Astrocyte (in vitro differentiated cells and primary cell): ENCODE measurements around the gene TTC12. TPM values are rescaled to one million over a fixed set of nuclear protein-coding genes. Genes with fewer than 3 reads are reported as not detected.

Source experiments
- DNase-seq: peaks from one replicate; pipeline ENCODE4 v3.0.0-alpha.2; 2010; ENCODE audit warnings: low read depth
- FAIRE-seq: peaks from 2 replicates; lab custom pipeline; 2011; peaks lifted over from hg19 to GRCh38; lab: Jason Lieb, UNC
- H2AFZ ChIP-seq: 2 replicates; pipeline ENCODE4 v1.6.0; 2012; ENCODE audit warnings: low read depth, low read length, inconsistent platforms
- H3K27ac ChIP-seq: 2 replicates; pipeline ENCODE4 v1.5.1; 2011; ENCODE audit warnings: low read depth, low read length, inconsistent platforms
- H3K27me3 ChIP-seq: 2 replicates; pipeline ENCODE4 v1.6.0; 2011; ENCODE audit warnings: low read length, inconsistent platforms; ENCODE audit not compliant: insufficient read depth
- H3K36me3 ChIP-seq: 2 replicates; pipeline ENCODE4 v1.5.1; 2011; ENCODE audit warnings: low read length, inconsistent platforms; ENCODE audit not compliant: insufficient read depth
- H3K4me1 ChIP-seq: 2 replicates; pipeline ENCODE4 v1.5.1; 2011; ENCODE audit warnings: low read length, inconsistent platforms; ENCODE audit not compliant: insufficient read depth
- H3K4me2 ChIP-seq: 2 replicates; pipeline ENCODE4 v1.6.0; 2012; ENCODE audit warnings: low read length, inconsistent platforms
- H3K4me3 ChIP-seq: 2 replicates; pipeline ENCODE4 v1.5.1; 2011; ENCODE audit warnings: low read depth, mild to moderate bottlenecking, low read length, inconsistent platforms; ENCODE audit not compliant: insufficient read depth
- H3K79me2 ChIP-seq: 2 replicates; pipeline ENCODE4 v1.6.0; 2012; ENCODE audit warnings: mild to moderate bottlenecking, low read length, inconsistent platforms; ENCODE audit not compliant: insufficient read depth
- H3K9ac ChIP-seq: 2 replicates; pipeline ENCODE4 v1.6.0; 2012; ENCODE audit warnings: mild to moderate bottlenecking, low read length, inconsistent platforms
- H3K9me3 ChIP-seq: 2 replicates; pipeline ENCODE4 v1.5.1; 2012; ENCODE audit warnings: low read depth, mild to moderate bottlenecking, low read length, inconsistent platforms; ENCODE audit not compliant: insufficient read depth
- H4K20me1 ChIP-seq: 2 replicates; pipeline ENCODE4 v1.6.0; 2012; ENCODE audit warnings: low read length, inconsistent platforms; ENCODE audit not compliant: insufficient read depth
- H3K27ac Mint-ChIP-seq: one replicate; pipeline ENCODE4 v1.8.0; 2021; ENCODE audit warnings: mild to moderate bottlenecking, mixed read lengths; ENCODE audit not compliant: unreplicated experiment
- H3K27me3 Mint-ChIP-seq: one replicate; pipeline ENCODE4 v1.8.0; 2021; ENCODE audit warnings: low read depth, mixed read lengths; ENCODE audit not compliant: unreplicated experiment
- H3K36me3 Mint-ChIP-seq: one replicate; pipeline ENCODE4 v1.8.0; 2021; ENCODE audit warnings: low read depth, mixed read lengths; ENCODE audit not compliant: unreplicated experiment
- H3K4me1 Mint-ChIP-seq: one replicate; pipeline ENCODE4 v1.8.0; 2021; ENCODE audit warnings: low read depth, mixed read lengths; ENCODE audit not compliant: unreplicated experiment
- H3K4me3 Mint-ChIP-seq: one replicate; pipeline ENCODE4 v1.8.0; 2021; ENCODE audit warnings: mild to moderate bottlenecking, moderate library complexity, mixed read lengths; ENCODE audit not compliant: unreplicated experiment
- H3K9me3 Mint-ChIP-seq: one replicate; pipeline ENCODE4 v1.8.0; 2021; ENCODE audit warnings: mild to moderate bottlenecking, mixed read lengths; ENCODE audit not compliant: unreplicated experiment
- EZH2 ChIP-seq: IDR thresholded peaks from 2 replicates; pipeline ENCODE4 v1.6.1; 2012; ENCODE audit warnings: mild to moderate bottlenecking, low read length, inconsistent platforms; ENCODE audit not compliant: insufficient read depth
- total RNA-seq: library from RNA; stranded (reverse); gene quantifications from 2 replicates; pipeline ENCODE4 v1.2.1, GENCODE V29; 2021
- TF ChIP-seq, protein P1 (sequence below): IDR thresholded peaks from 2 replicates; pipeline ENCODE4 v1.5.1; 2011; ENCODE audit warnings: low read depth, mild to moderate bottlenecking, inconsistent platforms, low read length, moderate library complexity; ENCODE audit not compliant: insufficient read depth

Gene TTC12
- total RNA-seq, 1 donor from 2014 or later = 9.4 TPM

DNA sequence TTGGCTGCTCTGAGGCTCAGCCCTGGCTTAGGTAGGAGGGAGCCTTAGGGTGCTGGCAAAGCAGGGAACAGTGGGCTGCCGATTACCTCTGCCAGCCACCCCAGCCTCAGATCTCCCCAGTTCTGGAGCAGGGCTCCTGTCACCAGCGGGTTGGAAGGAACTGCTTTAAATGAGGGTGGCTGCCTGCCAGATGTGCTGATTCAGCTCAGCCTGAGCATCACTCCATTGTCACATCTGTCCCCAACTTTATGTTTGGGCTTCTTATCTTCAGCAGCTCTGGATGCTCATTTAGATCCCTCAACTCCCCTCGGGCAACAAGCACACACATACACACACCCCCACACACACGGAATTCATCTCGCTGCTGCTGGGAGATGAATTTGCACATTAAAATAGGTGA, 56.3 kb downstream of the TTC12 start:
- Histone ChIP-seq H3K9ac (no peak overlapping the region), H3K27me3 (no peaks in the 10 kb centered on the region), H3K79me2 (no peaks in the 10 kb centered on the region), H3K4me1 (peaks cover 3% of the 10 kb centered on the region), H3K4me3 (no peak overlapping the region), H3K27ac (no peak overlapping the region), H3K9me3 (no peaks in the 10 kb centered on the region), H3K4me2 (no peak overlapping the region), H2AFZ (no peak overlapping the region), H4K20me1 (no peaks in the 10 kb centered on the region), H3K36me3 (no peaks in the 10 kb centered on the region)
- peaks cover 5% of the 10 kb centered on the region for H3K27me3 Mint-ChIP-seq
- no peak for TF ChIP-seq EZH2
- TF ChIP-seq, protein P1, sequence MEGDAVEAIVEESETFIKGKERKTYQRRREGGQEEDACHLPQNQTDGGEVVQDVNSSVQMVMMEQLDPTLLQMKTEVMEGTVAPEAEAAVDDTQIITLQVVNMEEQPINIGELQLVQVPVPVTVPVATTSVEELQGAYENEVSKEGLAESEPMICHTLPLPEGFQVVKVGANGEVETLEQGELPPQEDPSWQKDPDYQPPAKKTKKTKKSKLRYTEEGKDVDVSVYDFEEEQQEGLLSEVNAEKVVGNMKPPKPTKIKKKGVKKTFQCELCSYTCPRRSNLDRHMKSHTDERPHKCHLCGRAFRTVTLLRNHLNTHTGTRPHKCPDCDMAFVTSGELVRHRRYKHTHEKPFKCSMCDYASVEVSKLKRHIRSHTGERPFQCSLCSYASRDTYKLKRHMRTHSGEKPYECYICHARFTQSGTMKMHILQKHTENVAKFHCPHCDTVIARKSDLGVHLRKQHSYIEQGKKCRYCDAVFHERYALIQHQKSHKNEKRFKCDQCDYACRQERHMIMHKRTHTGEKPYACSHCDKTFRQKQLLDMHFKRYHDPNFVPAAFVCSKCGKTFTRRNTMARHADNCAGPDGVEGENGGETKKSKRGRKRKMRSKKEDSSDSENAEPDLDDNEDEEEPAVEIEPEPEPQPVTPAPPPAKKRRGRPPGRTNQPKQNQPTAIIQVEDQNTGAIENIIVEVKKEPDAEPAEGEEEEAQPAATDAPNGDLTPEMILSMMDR = no peak
- no peak overlapping the region for H3K27ac Mint-ChIP-seq
- FAIRE-seq = no peak
- H3K36me3 Mint-ChIP-seq = peaks cover 2% of the 10 kb centered on the region
- H3K9me3 Mint-ChIP-seq = peaks cover 2% of the 10 kb centered on the region
- H3K4me3 Mint-ChIP-seq = no peak overlapping the region
- DNase-seq = no peak
- peaks cover 10% of the 10 kb centered on the region for H3K4me1 Mint-ChIP-seq

DNA sequence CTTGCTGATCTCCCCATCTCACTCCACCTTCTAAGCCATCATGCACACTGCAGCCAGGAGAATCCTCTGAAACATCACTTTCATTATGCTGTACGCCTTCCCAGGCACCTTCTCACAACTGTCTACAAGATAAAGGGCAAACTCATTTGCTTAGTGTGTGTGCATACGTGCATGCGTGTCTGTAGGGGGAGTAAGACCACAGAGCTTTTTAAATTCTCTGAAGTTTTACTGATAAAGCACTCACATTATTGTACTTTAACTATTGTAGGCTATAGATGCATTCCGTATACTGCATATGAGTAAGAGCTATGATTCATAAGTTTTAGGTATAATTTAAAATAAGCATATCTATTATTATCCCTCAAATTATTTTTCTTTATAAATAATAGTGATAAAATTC, 57.9 kb downstream of the TTC12 start:
- H3K9me3 Mint-ChIP-seq = peaks cover 2% of the 10 kb centered on the region
- Histone ChIP-seq H3K27ac (no peak overlapping the region), H3K9ac (no peak overlapping the region), H3K27me3 (no peaks in the 10 kb centered on the region), H3K4me1 (peaks cover 3% of the 10 kb centered on the region), H3K9me3 (no peaks in the 10 kb centered on the region), H3K79me2 (no peaks in the 10 kb centered on the region), H2AFZ (no peak overlapping the region), H3K4me2 (no peak overlapping the region), H3K36me3 (no peaks in the 10 kb centered on the region), H4K20me1 (no peaks in the 10 kb centered on the region), H3K4me3 (no peak overlapping the region)
- H3K4me3 Mint-ChIP-seq = no peak overlapping the region
- DNase-seq (no peak), FAIRE-seq (no peak)
- H3K27me3 Mint-ChIP-seq = peaks cover 2% of the 10 kb centered on the region
- H3K27ac Mint-ChIP-seq = no peak overlapping the region
- H3K36me3 Mint-ChIP-seq = no peaks in the 10 kb centered on the region
- no peak for TF ChIP-seq EZH2
- TF ChIP-seq, protein P1 = peak; percentile 7
- peaks cover 10% of the 10 kb centered on the region for H3K4me1 Mint-ChIP-seq

DNA sequence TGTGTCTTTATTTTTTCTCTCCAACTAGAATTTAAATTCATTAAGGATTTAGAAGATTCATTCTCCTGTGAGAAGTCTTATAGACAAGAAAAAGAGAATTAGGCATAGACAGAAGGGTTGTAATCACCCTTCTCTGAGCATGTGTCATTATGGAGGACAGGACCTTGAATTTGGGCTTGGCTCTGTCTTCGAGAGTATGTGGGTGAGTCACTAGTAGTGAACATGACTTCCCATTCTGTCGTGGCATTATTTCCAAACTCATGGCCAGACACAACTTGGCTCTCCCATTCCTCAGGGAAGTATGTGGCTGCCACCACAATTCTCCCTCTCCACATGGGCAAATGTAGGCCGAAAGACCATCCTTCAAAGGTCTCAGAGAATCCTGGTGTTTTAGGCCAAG, 58.9 kb downstream of the TTC12 start:
- Histone ChIP-seq H3K4me3 (no peak overlapping the region), H4K20me1 (no peaks in the 10 kb centered on the region), H3K4me1 (peaks cover 12% of the 10 kb centered on the region), H3K4me2 (no peak overlapping the region), H3K27ac (no peak overlapping the region), H3K9me3 (no peaks in the 10 kb centered on the region), H2AFZ (no peak overlapping the region), H3K36me3 (no peaks in the 10 kb centered on the region), H3K27me3 (no peaks in the 10 kb centered on the region), H3K9ac (no peak overlapping the region), H3K79me2 (no peaks in the 10 kb centered on the region)
- peaks cover 2% of the 10 kb centered on the region for H3K9me3 Mint-ChIP-seq
- DNase-seq (peak; percentile 73), FAIRE-seq (no peak)
- no peaks in the 10 kb centered on the region for H3K36me3 Mint-ChIP-seq
- H3K4me1 Mint-ChIP-seq = peaks cover 19% of the 10 kb centered on the region
- H3K4me3 Mint-ChIP-seq = no peak overlapping the region
- H3K27ac Mint-ChIP-seq = peak overlapping the region; percentile 10
- peaks cover 2% of the 10 kb centered on the region for H3K27me3 Mint-ChIP-seq
- TF ChIP-seq, protein P1 = no peak
- TF ChIP-seq EZH2 = no peak
